ENCODE data around the gene FKBP1A.
"Not testable (repeated sequence)": the region's sequence is repeated elsewhere in the genome, so short reads cannot be mapped to it uniquely, and the experiment has no call there.

FKBP1A gene

GRCh38 chr20:1415667-1416468 lies 23.0 kb upstream of the FKBP1A start:
- DNase-seq: no peak

- no peak for DNase-seq
These were observed 22.1 kb upstream of the FKBP1A start for GRCh38 chr20:1414982-1415381.

GRCh38 chr20:1405801-1406200 lies 12.9 kb upstream of the FKBP1A start:
- no peak for DNase-seq

- DNase-seq: no peak
These were observed 10.8 kb upstream of the FKBP1A start for GRCh38 chr20:1403624-1404023.

- DNase-seq: no peak
These were observed 9.3 kb upstream of the FKBP1A start for GRCh38 chr20:1402149-1402548.

GRCh38 chr20:1401451-1401907 lies 8.6 kb upstream of the FKBP1A start:
- DNase-seq: no peak

GRCh38 chr20:1399678-1400366 lies 7.0 kb upstream of the FKBP1A start:
- DNase-seq: peak; percentile 66

GRCh38 chr20:1398185-1398584 lies 5.3 kb upstream of the FKBP1A start:
- DNase-seq: not testable (repeated sequence)

- no peak for DNase-seq
These were observed 4.9 kb upstream of the FKBP1A start for GRCh38 chr20:1397710-1398109.

GRCh38 chr20:1396702-1397101 lies 3.8 kb upstream of the FKBP1A start:
- no peak for DNase-seq

GRCh38 chr20:1396264-1396663 lies 3.4 kb upstream of the FKBP1A start:
- DNase-seq: no peak

- DNase-seq: no peak
These were observed 1.8 kb upstream of the FKBP1A start for GRCh38 chr20:1394686-1395085.

- no peak for DNase-seq
These were observed 641 bp upstream of the FKBP1A start for GRCh38 chr20:1393507-1393882.

GRCh38 chr20:1392443-1392692 lies 486 bp downstream of the FKBP1A start:
- DNase-seq: no peak

GRCh38 chr20:1391640-1392442 lies 1.0 kb downstream of the FKBP1A start:
- no peak for DNase-seq

- no peak for DNase-seq
These were observed 2.1 kb downstream of the FKBP1A start for GRCh38 chr20:1390581-1391403.

- DNase-seq: no peak
These were observed 2.9 kb downstream of the FKBP1A start for GRCh38 chr20:1389703-1390580.

- no peak for DNase-seq
These were observed 3.9 kb downstream of the FKBP1A start for GRCh38 chr20:1388741-1389483.

- no peak for DNase-seq
These were observed 4.6 kb downstream of the FKBP1A start for GRCh38 chr20:1388253-1388652.

GRCh38 chr20:1386323-1386722 lies 6.5 kb downstream of the FKBP1A start:
- no peak for DNase-seq

Data from NCI-H510A treated with DMSO at 0.1 percent for 48 hours (cell line).